ENCODE measurements around the gene WDR20.
"Not testable (repeated sequence)": the region's sequence is repeated elsewhere in the genome, so short reads cannot be mapped to it uniquely, and the experiment has no call there.

The WDR20 gene

DNA sequence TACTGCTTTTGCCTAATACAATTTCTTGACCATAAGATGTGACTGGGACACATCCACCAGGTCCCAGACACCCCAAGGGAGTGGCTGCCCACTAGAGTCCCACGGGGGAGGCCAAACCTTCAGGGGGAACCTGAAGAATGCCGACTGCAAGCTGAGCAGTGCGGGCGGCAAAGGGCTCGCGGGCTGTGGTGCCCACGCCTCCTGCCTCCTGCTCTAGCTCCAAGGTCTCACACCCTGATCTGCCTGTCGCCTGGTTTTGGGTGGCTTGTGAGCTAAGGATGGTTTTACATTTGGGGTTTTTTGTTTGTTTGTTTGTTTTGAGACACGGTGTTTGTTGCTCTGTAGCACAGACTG is 90.0 kb downstream of the WDR20 start:
- H3K27me3 Mint-ChIP-seq: no peaks in the 10 kb centered on the region

DNA sequence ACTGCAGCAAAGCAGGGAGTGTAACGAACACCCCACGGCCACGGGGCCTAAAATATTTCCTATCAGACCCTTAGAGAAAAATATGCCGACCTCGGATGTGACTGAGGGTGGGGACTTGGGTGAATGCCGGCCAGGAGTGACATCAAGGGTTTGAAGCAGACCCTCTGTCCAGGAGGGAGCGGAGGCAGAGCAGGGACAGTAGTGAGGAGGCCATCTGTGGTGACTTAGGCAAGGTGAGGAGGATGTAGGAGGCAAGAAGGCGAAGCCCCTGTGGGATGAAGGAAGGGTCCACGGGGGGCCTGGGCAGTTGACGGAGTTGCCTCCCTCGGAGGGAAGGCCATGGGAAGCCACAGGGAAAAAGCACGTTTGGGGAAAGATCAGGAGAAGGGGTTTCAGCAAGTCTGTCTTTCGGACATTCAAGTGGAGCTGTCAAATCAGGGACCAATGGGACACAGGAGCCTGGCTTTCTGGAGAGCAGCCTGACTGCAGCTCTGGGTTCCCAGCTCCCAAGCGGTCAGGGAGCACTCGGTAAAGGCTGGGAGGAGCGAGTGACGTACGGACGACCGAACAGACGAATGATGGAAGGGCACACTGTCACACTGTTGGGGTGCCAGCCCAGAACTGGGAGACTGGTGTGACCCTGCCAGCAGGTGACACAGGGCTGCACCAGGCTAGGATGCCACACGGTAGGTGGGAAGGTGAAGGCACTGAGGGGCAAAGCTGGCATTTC is 90.9 kb downstream of the WDR20 start:
- intact Hi-C loops (cut with micrococcal nuclease): no loop called here
- H3K4me3 Mint-ChIP-seq: no peak overlapping the region
- H3K27ac Mint-ChIP-seq: no peak overlapping the region
- no peaks in the 10 kb centered on the region for H3K4me1 Mint-ChIP-seq (ENCODE audit: low read depth)
- no peaks in the 10 kb centered on the region for H3K27me3 Mint-ChIP-seq
- H3K9me3 Mint-ChIP-seq: no peaks in the 10 kb centered on the region
- H3K36me3 Mint-ChIP-seq (ENCODE audit: low read depth): no peaks in the 10 kb centered on the region

More for the DNA sequence above, 90.0 kb downstream of the WDR20 start:
- Mint-ChIP-seq H3K9me3 (no peaks in the 10 kb centered on the region), H3K36me3 (ENCODE audit: low read depth) (no peaks in the 10 kb centered on the region), H3K4me1 (ENCODE audit: low read depth) (no peaks in the 10 kb centered on the region), H3K4me3 (no peak overlapping the region), H3K27ac (no peak overlapping the region)
- intact Hi-C loops (cut with micrococcal nuclease): no loop called here

DNA sequence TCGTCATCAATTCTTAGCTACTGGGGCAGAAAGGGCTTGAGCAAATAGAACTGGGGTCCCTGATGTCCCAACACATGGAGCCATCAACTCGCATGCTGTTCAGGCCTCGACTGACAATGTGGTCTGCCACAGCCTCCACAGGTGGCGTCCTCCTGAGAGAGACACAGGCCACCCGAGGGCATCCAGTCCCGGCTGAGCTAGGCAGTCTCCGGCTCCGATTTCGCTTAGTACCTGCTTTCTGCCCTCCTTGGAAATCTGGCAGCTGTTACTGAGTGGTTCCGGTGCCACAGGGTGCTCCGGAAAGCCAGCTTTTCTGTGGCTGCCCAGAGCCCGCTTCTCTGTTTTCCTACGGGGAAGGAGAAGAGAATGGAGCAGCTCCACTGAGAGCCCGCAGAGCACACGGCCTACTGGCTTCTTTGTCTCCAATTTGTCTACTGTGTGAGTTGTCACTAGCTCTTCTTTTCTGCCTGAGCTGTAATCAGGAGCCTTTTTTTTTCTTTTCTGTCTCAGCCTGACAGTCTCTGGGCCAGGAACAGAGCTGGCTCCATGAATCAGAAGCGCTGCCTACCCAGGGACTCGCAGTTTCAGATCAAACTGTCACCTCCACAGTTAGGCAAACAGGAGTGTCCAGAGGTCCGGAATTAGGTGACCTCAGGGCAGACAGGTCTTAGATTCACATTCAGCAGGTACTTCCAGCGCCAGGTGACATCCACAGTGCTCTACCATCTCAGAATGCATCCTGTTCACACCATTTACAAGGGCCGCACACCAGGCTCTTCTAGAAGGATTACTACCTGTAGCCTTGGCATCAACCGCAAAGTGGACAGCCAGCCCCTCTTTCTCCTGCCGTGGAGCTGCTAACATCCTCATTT is 92.0 kb downstream of the WDR20 start:
- no peaks in the 10 kb centered on the region for H3K4me1 Mint-ChIP-seq (ENCODE audit: low read depth)
- H3K4me3 Mint-ChIP-seq: no peak overlapping the region
- intact Hi-C loops (cut with micrococcal nuclease): no loop called here
- no peaks in the 10 kb centered on the region for H3K36me3 Mint-ChIP-seq (ENCODE audit: low read depth)
- H3K27ac Mint-ChIP-seq: no peak overlapping the region
- no peaks in the 10 kb centered on the region for H3K27me3 Mint-ChIP-seq
- H3K9me3 Mint-ChIP-seq: no peaks in the 10 kb centered on the region

DNA sequence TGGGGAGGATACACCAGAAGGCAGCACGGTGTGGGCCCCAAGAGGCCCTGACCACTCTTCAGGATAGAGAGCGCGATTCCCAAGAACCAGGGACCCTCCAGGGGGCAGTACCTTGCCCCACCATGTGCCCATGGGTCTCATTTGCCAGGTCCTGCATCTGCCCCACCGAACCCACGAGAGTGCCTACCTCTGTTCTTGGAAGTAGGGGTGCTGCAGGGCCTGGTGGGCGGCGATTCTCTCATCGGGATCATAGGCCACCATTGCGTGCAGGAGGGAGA is 92.6 kb downstream of the WDR20 start:
- Mint-ChIP-seq H3K4me1 (ENCODE audit: low read depth) (no peaks in the 10 kb centered on the region), H3K9me3 (no peaks in the 10 kb centered on the region), H3K27ac (no peak overlapping the region), H3K4me3 (no peak overlapping the region), H3K27me3 (no peaks in the 10 kb centered on the region), H3K36me3 (ENCODE audit: low read depth) (no peaks in the 10 kb centered on the region)
- intact Hi-C loops (cut with micrococcal nuclease): no loop called here

DNA sequence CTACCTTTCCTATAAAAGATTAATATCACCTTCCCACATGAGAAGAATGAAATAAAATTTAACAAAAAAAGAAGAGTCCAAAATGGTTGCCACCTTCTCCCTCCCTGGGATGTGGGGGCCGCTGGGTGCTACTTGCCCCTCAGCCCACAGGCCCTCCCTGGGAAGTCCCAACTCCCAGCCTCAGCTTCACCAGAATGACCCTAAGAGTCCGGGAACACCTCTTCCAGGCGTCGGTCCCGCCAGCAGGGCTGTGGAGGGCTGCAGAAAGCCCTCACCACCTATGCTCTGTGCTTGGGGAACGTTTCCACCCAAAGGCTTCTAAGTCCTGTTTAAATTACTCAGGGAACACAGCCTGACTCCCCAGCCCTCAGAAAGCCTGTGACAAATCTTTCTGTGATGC is 93.4 kb downstream of the WDR20 start:
- Mint-ChIP-seq H3K4me3 (no peak overlapping the region), H3K4me1 (ENCODE audit: low read depth) (no peaks in the 10 kb centered on the region), H3K27me3 (no peaks in the 10 kb centered on the region), H3K36me3 (ENCODE audit: low read depth) (no peaks in the 10 kb centered on the region), H3K27ac (no peak overlapping the region), H3K9me3 (no peaks in the 10 kb centered on the region)
- intact Hi-C loops (cut with micrococcal nuclease): no loop called here

DNA sequence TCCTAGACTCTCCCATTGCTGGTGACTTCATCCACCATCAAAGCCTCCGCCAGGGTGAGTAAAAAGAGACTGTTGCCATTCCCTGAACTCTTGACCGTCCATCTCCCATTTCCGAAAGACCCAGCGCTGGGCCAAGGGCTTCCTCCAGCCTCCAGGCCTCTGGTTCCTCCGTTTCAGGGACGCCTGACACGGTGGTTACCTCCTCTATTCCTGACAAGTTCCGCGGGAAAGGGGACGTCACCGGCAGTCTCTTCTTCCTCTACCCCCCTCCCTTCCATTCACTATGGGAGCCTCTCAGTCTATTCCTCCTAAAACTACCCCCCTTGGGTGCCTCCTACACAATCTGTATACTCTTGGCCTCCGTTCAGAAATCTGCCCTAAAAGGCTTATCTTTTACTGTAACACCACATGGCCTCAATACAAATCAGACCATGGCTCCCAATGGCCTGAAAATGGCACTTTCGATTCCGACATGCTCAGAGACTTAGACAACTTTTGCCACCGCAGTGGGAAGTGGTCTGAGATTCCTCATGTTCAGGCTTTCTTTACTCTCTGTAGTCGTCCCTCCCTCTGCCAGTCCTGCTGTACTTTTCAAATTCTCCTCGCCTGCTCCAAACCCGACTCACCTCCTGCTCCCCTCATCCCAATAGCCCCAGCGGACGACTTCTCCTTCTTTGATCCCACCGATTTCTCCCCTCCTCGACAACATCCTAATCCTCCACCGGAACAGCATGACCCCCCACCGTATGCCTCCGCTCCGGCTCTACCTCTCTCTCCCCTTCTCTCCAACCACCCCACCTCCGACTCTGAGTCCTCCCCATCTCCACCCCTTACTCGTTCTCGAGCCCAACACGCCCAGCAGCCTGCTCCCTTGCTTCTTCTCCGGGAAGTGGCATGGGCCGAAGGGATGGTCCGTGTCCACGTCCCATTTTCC is 94.9 kb downstream of the WDR20 start:
- Mint-ChIP-seq H3K27me3 (no peaks in the 10 kb centered on the region), H3K4me1 (ENCODE audit: low read depth) (no peaks in the 10 kb centered on the region), H3K36me3 (ENCODE audit: low read depth) (no peaks in the 10 kb centered on the region), H3K4me3 (no peak overlapping the region), H3K27ac (no peak overlapping the region), H3K9me3 (no peaks in the 10 kb centered on the region)
- intact Hi-C loops (cut with micrococcal nuclease): no loop called here

DNA sequence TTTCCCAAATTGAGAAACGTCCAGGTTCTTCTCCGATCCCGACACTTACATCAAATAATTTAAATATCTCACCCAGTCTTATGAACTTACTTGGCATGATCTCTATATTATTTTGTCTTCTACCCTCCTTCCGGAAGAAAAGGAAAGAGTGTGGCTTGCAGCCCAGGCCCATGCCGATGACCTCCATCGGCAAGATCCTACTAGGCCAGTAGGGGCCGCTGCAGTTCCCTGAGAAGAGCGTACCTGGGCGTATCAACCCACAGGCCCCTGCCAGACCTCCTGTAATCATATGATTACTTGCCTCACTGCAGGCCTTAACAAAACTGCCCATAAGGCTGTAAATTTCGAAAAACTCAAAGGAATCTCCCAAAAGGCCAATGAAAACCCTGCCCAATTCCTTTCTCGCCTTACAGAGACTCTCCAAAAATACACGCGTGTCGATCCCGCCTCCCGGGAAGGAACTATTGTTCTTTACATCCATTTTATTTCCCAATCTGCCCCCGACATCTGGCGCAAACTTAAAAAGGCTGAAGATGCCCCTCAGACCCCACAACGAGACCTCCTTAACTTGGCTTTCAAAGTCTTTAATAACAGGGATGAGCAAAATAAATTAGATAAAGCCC is 95.7 kb downstream of the WDR20 start:
- intact Hi-C loops (cut with micrococcal nuclease): no loop called here
- Mint-ChIP-seq H3K27ac (no peak overlapping the region), H3K36me3 (ENCODE audit: low read depth) (no peaks in the 10 kb centered on the region), H3K4me1 (ENCODE audit: low read depth) (no peaks in the 10 kb centered on the region), H3K27me3 (no peaks in the 10 kb centered on the region), H3K4me3 (no peak overlapping the region), H3K9me3 (no peaks in the 10 kb centered on the region)

DNA sequence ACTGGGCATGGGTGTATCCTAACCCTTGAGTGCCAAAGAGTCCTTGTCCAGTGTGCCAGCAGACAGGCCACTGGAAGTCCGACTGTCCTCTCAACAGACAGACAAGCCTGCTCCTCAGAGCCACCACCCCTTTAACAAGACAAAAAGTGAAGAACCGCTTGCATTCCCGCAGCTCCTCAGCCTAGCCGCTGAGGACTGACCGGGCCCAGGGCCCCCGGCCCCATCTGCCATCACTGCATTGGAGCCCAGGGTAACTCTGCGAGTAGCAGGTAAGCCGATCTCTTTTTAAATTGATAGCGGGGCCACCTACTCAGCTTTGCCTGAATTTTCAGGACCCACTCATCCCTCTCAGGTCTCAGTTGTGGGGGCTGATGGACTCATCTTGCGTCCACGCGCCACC is 96.3 kb downstream of the WDR20 start:
- Mint-ChIP-seq H3K27ac (no peak overlapping the region), H3K4me3 (no peak overlapping the region), H3K4me1 (ENCODE audit: low read depth) (no peaks in the 10 kb centered on the region), H3K9me3 (no peaks in the 10 kb centered on the region), H3K27me3 (peaks cover 1% of the 10 kb centered on the region), H3K36me3 (ENCODE audit: low read depth) (no peaks in the 10 kb centered on the region)
- intact Hi-C loops (cut with micrococcal nuclease): loop anchor here (2.0 kb wide), 1 partner anchor 79 kb away; no protein-coding TSS in a partner anchor

DNA sequence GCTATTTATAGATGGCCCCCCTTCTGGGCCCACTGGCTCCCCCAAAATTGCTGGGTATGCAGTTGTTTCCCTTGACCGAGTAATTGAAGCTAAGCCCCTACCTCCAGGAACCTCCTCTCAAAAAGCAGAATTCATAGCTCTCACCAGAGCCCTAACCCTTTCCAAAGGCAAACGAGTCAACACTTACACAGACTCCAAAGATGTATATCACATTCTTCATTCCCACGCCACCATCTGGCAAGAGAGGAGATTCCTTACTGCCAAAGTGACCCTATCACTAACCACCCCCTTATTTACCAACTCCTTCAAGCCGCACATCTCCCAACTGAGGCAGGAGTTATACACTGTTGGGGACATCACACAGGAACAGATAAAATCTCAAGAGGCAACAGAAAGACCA is 98.4 kb downstream of the WDR20 start:
- Mint-ChIP-seq H3K36me3 (ENCODE audit: low read depth) (no peaks in the 10 kb centered on the region), H3K27ac (no peak overlapping the region), H3K9me3 (no peaks in the 10 kb centered on the region), H3K4me3 (no peak overlapping the region), H3K27me3 (peaks cover 1% of the 10 kb centered on the region), H3K4me1 (ENCODE audit: low read depth) (no peaks in the 10 kb centered on the region)
- intact Hi-C loops (cut with micrococcal nuclease): no loop called here

DNA sequence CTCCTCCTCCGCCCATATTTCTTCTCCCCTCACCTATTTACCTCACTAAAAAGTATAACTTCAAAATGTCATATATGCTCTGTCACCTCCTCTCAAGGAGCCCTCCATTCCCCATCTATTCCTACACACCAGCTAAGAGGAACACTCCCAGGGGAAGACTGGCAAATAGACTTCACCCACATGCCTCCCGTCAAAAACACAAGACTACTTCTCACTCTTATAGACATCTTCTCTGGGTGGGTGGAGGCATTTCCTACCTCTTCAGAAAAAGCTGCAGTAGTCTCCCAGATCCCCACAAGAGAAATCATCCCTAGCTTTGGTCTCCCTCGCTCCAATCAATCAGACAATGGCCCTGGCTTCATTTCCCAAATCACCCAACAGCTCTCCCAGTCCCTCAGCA is 99.1 kb downstream of the WDR20 start:
- H3K27me3 Mint-ChIP-seq: peaks cover 1% of the 10 kb centered on the region
- H3K9me3 Mint-ChIP-seq: no peaks in the 10 kb centered on the region
- no peak overlapping the region for H3K4me3 Mint-ChIP-seq
- no peaks in the 10 kb centered on the region for H3K4me1 Mint-ChIP-seq (ENCODE audit: low read depth)
- intact Hi-C loops (cut with micrococcal nuclease): no loop called here
- no peak overlapping the region for H3K27ac Mint-ChIP-seq
- no peaks in the 10 kb centered on the region for H3K36me3 Mint-ChIP-seq (ENCODE audit: low read depth)

DNA sequence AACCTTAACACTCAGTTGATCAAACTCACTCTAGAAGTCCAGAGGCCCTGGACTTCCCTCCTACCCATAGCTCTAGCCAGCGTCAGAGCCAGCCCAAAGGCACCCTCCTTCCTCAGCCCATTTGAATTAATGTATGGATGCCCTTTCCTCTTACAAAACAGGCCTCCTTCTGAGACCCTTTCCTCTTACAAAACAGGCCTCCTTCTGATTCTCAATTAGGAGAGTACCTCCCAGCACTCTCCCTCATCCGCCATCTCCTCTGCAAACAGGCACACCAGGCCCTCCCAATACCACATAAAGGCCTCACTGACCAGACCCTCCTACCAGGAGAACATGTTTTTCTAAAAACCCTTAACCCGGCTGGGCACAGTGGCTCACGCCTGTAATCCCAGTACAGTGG is 99.5 kb downstream of the WDR20 start:
- peaks cover 1% of the 10 kb centered on the region for H3K27me3 Mint-ChIP-seq
- intact Hi-C loops (cut with micrococcal nuclease): no loop called here
- H3K4me3 Mint-ChIP-seq: no peak overlapping the region
- no peak overlapping the region for H3K27ac Mint-ChIP-seq
- no peaks in the 10 kb centered on the region for H3K9me3 Mint-ChIP-seq
- no peaks in the 10 kb centered on the region for H3K36me3 Mint-ChIP-seq (ENCODE audit: low read depth)
- no peaks in the 10 kb centered on the region for H3K4me1 Mint-ChIP-seq (ENCODE audit: low read depth)

DNA sequence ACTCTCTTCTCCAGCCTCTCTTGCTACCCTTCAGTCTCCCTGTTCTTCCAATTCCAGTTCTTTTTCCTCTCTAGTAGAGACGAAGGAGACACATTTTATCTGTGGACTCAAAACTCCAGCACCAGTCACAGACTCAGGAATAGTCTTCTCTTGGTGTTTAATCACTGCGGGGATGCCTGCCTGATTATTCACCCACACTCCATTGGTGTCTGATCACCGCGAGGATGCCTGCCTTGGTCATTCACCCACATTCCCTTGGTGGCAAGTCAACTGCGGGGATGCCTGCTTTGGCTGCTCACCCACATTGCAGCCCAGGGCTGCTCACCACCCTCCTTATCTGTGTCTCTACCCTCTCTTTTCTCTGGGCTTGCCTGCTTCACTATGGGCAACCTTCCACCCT is 100.8 kb downstream of the WDR20 start:
- H3K36me3 Mint-ChIP-seq (ENCODE audit: low read depth); H3K4me1 Mint-ChIP-seq (ENCODE audit: low read depth); H3K4me3 Mint-ChIP-seq; H3K27me3 Mint-ChIP-seq; H3K27ac Mint-ChIP-seq; intact Hi-C loops (cut with micrococcal nuclease); H3K9me3 Mint-ChIP-seq: not testable (repeated sequence)

DNA sequence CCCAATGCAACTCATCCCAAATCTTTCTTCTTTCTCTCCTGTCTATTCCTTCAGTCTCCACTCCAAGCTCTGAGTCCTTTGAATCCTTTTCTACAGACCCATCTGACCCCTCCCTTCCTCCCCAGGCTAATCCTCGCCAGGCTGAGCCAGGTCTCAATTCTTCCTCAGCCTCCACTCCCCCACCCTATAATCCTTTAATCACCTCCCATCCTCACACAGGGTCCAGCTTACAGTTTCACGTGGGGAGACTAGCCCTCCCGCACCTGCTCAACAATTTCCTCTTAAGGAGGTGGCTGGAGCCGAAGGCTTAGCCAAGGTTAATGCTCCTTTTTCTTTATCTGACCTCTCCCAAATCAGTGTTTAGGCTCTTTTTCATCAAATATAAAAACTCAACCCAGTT is 101.5 kb downstream of the WDR20 start:
- H3K27ac Mint-ChIP-seq: no peak overlapping the region
- no peaks in the 10 kb centered on the region for H3K9me3 Mint-ChIP-seq
- no peak overlapping the region for H3K4me3 Mint-ChIP-seq
- H3K4me1 Mint-ChIP-seq (ENCODE audit: low read depth): no peaks in the 10 kb centered on the region
- no peaks in the 10 kb centered on the region for H3K36me3 Mint-ChIP-seq (ENCODE audit: low read depth)
- H3K27me3 Mint-ChIP-seq: peaks cover 1% of the 10 kb centered on the region
- intact Hi-C loops (cut with micrococcal nuclease): no loop called here

DNA sequence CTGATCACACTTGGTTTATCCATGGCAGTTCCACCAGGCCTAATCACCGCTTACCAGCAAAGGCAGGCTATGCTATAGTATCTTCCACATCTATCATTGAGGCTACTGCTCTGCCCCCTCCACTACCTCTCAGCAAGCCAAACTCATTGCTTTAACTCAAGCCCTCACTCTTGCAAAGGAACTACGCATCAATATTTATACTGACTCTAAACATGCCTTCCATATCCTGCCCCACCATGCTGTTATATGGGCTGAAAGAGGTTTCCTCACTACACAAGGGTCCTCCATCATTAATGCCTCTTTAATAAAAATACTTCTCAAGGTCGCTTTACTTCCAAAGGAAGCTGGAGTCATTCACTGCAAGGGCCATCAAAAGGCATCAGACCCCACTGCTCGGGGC is 104.1 kb downstream of the WDR20 start:
- intact Hi-C loops (cut with micrococcal nuclease); H3K27ac Mint-ChIP-seq; H3K9me3 Mint-ChIP-seq; H3K36me3 Mint-ChIP-seq (ENCODE audit: low read depth); H3K4me3 Mint-ChIP-seq; H3K4me1 Mint-ChIP-seq (ENCODE audit: low read depth); H3K27me3 Mint-ChIP-seq: not testable (repeated sequence)

Measured in dendritic cell treated with granulocyte-macrophage colony-stimulating factor and Interleukin-4, amounts not matched to agents 40 ng/mL and 50 ng/mL, for 4 days (primary cell).